HG02943 (cell line): ENCODE data around the gene ACSF2.
"Not testable (repeated sequence)": the region's sequence is repeated elsewhere in the genome, so short reads cannot be mapped to it uniquely, and the experiment has no call there.

ENCODE experiments used
- ATAC-seq: cut with Tn5 transposase; IDR thresholded peaks from one replicate; pipeline ENCODE4 v1.9.1; 2021; ENCODE audit warnings: mild to moderate bottlenecking, low read depth, moderate library complexity; ENCODE audit not compliant: unreplicated experiment

Gene ACSF2

DNA sequence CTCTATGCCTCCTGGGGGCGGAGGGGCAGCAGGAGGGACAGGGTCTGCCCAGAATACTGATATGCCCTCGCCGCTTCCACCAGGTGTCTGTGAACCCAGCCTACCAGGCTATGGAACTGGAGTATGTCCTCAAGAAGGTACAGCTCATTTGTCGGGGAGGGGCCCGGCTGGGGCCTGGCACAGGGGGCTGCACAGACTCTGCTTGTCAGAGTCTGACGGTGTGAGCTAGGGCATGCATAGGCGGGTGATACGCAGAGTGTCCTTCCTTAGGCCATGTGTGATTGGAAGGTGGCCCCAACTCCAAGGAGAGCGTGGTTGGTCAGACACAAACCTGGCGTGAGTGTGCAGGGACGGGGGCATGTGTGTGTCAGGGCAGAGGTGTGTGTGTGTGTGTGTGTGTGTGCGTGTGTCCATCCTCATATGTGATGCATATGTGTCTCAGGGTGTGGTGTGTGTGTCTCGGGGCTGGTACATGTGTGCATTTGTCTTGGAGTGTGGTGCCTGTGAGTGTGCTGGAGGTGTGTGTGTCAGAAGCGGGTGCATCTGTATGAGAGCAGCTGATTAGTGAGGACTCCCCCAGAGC is 35.6 kb downstream of the ACSF2 start:
- no peak for ATAC-seq

- ATAC-seq = no peak
These were observed 36.4 kb downstream of the ACSF2 start for GRCh38 chr17:50462446-50462845.

GRCh38 chr17:50464121-50464520 is 38.1 kb downstream of the ACSF2 start:
- no peak for ATAC-seq

DNA sequence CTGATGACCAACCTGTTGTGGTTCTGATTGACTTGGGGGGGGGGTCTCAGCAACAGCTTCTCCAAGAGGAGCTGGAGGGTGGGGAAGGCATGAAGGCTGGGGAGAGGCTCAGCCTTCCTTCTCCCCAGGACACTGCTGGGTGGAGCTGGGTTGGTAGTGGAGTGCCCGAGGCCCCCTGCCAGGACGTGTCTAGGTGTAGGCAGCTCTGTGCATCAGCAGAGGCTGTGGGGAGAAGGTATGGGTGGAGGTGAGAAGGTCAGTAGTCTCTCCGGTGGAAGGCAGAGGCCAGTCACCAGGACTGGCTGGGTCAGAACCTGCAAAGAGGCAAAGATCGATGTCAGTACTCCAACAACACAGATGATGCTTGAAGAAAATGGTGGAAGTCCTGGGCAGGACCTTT is 38.7 kb downstream of the ACSF2 start:
- no peak for ATAC-seq

GRCh38 chr17:50465171-50465570 is 39.2 kb downstream of the ACSF2 start:
- no peak for ATAC-seq

DNA sequence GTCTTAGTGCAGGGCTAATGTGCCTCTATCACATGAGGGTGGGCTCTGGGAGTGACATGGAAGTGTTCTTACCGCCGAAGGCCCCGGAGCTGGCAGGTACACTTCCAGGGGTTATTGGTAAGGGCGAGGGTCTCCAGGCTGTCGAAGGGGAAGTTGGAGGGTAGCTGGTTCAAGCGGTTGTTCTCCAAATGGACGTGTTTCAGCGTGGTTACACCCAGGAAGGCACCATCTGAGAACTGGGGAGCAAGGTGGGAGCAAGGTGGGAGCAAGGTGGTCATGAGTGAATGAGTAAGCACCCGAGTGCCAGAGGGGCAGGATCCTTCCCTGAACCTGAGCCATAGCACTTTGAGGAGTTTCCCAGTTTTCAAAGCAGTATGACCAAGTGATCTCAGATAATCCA is 39.6 kb downstream of the ACSF2 start:
- ATAC-seq = no peak

- ATAC-seq = no peak
These were observed 40.5 kb downstream of the ACSF2 start for GRCh38 chr17:50466371-50467113.

DNA sequence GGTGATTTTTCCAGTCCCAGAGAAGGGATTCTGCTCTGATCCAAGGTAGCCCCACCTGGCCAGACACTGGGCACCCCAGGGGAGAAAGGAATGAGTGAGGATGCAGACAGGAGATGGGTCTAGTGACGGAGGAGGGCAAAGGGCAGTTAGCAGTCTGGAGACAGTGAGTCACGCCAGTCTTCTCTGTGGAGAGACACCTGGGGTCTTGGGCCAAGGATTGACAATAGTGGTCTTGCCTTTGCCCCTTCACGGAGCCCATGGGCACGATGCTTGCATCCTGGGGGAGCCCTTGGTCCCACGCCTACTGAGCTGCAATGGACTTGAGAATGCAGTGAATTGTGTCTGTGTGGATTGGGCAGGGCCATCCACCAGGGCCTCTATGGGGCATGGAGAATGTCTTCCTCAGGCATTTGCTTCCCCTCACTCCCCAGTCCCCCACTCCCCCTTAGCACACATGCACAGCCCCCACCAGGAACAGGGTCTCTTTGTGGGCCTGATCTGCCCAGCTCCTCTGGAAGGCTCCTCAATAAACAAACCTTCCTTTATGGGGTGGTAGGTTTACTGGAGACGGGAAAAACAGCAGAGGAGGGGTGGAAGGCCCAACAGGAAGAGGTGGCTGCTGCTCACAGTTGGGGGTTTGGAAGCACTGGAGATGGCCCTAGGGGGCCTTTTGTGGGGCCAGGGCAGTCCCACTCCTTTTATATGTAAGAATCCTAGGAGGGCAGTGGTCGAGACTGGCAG is 41.3 kb downstream of the ACSF2 start:
- no peak for ATAC-seq

- no peak for ATAC-seq
These were observed 41.9 kb downstream of the ACSF2 start for GRCh38 chr17:50467855-50468303.

DNA sequence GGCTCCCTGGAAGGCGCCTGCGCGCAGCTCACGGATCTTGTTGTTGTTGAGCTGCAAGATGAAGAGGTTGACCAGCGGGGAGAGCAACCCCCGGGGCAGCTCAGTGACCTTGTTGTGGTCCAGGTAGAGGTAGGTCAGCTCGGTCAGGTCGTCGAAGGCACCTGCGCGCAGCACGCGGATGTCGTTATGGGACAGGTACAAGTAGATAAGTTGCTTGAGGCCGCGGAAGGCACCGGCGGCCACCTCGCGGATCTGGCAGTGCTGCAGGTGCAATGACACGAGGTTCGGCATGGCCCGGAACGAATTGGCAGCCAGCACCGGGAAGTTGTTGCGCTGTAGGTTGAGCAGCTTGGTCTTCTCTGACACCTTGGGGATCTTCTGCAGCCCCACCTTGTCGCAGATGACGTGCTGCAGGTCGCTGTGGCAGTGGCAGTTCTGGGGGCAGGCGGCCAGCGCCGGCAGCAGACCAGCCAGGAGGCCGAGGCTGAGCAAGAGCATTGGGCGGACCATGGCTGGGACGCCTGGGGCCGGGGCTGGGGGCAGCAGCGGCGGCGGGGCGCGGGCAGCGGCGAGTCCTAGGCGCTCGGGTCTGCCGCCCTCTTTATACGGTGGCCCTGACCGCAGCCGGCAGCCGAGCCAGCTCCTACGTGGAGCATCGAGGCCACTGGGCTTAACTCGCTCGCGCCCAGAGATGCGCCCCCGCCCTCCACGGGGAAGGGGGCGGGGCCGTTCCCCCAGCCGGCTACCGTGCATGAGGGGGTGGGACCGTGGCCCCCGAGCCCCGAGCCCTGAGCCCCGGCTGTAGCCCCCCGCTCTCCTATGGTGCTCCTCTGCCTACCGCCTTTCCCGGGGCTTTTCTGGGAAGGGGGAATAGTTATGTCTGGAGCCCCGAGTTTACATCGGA is 42.5 kb downstream of the ACSF2 start, which contains the start of gene CHAD:
TSS of gene CHAD (minus strand) at position 577 of the 904 bp plus-strand sequence. CDS start at position 510, 67 bp downstream.
- ATAC-seq = no peak

DNA sequence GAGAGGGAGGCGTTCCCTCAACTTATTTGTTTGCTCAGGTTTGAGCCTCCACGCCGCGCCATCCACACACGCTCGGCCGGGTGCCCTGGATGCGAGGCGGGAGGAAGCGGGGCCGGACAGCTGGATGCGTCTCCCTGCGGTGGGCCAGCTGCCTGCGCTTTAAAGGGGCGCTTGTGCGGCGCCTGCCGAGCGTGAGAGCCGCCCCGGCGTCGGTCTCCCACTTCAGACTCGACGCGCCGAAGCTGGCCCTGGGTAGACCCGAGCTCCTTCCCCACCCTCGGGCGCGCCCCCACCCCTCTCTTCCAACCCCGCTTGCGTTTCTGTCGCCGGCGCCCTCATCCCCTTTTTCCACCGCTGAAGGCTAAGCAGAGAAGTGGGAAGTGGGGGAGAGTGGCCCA is 43.2 kb downstream of the ACSF2 start:
- no peak for ATAC-seq

DNA sequence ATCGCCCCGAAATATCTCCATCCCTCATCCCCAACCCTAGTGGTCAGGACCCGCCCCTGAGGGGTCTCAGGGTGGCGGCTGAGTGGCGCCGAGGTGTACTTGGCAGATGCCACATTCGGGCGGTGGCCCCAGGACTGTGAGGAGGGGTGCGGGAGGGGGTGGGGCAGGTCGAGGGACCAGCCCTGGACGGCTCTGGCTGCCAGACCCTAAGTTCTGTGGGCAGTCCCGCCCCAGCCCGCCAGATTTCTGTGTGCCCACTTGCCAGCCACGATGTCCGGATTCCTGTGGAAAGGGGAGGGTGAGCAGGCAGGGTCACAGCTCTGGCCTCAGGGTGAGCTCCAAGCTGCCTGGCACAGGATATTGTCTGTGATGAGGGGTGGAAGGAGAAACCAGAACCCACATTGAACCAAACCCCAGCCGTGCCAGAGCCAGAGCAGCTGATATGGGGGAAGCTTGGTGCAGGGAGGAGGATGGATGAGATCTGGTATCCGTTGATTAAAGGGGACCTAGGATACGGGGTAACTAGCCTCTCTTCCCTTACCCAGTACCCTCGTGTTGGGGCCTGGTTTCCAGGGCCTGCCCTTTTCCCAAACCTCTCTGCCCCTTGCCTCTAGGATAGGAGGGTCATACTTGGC is 43.8 kb downstream of the ACSF2 start:
- no peak for ATAC-seq

GRCh38 chr17:50470426-50470825 is 44.4 kb downstream of the ACSF2 start:
- ATAC-seq = no peak

- ATAC-seq = no peak
These were observed 45.2 kb downstream of the ACSF2 start for GRCh38 chr17:50471009-50471905.

GRCh38 chr17:50472286-50472685 is 46.3 kb downstream of the ACSF2 start:
- ATAC-seq = no peak

DNA sequence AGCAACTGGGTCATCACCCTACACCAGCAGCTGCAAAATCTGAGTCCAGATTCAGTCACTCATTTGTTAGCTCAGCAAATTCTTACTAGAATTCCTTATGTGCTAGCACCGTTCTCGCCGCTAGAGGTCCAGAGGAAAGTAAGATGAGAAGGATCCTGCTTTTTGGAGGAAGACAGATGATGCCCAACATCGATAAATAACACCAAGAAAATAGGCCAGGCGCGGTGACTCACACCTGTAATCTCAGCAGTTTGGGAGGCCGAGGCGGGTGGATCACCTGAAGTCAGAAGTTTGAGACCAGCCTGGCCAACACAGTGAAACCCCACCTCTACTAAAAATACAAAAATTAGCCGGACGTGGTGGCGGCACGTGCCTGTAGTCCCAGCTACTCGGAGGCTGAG is 46.7 kb downstream of the ACSF2 start:
- ATAC-seq = not testable (repeated sequence)

DNA sequence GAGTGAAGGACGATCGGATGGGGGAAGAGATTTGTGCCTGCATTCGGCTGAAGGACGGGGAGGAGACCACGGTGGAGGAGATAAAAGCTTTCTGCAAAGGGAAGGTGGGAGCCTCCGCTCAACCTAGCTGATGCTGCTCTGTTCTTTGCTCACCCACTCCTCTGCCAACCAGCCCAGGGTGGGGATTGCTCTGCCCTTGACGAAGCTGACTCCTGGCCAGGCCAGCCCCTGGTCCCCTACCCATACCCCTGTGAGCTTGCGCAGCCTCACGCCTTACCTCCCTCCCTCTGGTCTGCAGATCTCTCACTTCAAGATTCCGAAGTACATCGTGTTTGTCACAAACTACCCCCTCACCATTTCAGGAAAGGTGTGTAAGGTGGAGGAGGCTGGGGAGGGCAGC is 47.9 kb downstream of the ACSF2 start:
- no peak for ATAC-seq

DNA sequence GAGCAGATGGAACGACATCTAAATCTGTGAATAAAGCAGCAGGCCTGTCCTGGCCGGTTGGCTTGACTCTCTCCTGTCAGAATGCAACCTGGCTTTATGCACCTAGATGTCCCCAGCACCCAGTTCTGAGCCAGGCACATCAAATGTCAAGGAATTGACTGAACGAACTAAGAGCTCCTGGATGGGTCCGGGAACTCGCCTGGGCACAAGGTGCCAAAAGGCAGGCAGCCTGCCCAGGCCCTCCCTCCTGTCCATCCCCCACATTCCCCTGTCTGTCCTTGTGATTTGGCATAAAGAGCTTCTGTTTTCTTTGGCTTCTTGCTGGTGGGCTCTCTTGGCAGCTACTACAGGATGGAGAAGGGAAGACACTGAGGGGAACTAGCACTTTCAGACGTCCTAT is 48.5 kb downstream of the ACSF2 start:
- no peak for ATAC-seq

- ATAC-seq = no peak
These were observed 49.3 kb downstream of the ACSF2 start for GRCh38 chr17:50475362-50475761.
